Tibial nerve (tissue), 4 donors: ENCODE measurements around the gene PRPF40B. TPM values are rescaled to one million over a fixed set of nuclear protein-coding genes. Genes with fewer than 3 reads are reported as not detected.

ENCODE experiments used
- DNase-seq, 2 donors: peaks; one replicate each; pipeline ENCODE4 v3.0.0-alpha.2; 2019; ENCODE audit warnings: low spot score in 2 of 2
- H3K27ac ChIP-seq, 4 donors: fragments of 200-600 bp; sonication (generic) in 3 of 4; one replicate each; pipeline ENCODE4 v1.5.1; 2017 to 2019; ENCODE audit warnings: mild to moderate bottlenecking in 1 of 4
- H3K27me3 ChIP-seq, 2 donors: fragments of 200-600 bp; sonication (generic) in 1 of 2; one replicate each; pipeline versions ENCODE4 v1.5.1 to v1.6.0; 2017 to 2019
- H3K36me3 ChIP-seq, 3 donors: fragments of 200-600 bp; sonication (generic); one replicate each; pipeline ENCODE4 v1.5.1; 2018 to 2019
- H3K4me1 ChIP-seq, 4 donors: fragments of 200-600 bp; sonication (generic) in 3 of 4; one replicate each; pipeline ENCODE4 v1.5.1; 2017 to 2019
- H3K4me3 ChIP-seq, 4 donors: fragments of 200-600 bp; sonication (generic) in 3 of 4; one replicate each; pipeline ENCODE4 v1.5.1; 2017 to 2019; ENCODE audit warnings: mild to moderate bottlenecking in 1 of 4, moderate library complexity in 1 of 4
- H3K9me3 ChIP-seq, 4 donors: fragments of 200-600 bp; sonication (generic) in 3 of 4; one replicate each; pipeline ENCODE4 v1.5.1; 2017 to 2019
- EP300 ChIP-seq, 2 donors: sonication (generic); formaldehyde crosslinking; IDR thresholded peaks; one replicate each; pipeline ENCODE4 v1.6.1; 2017; ENCODE audit warnings: antibody characterized with exemption in 2 of 2, mild to moderate bottlenecking in 1 of 2
- POLR2A ChIP-seq, 2 donors: fragments of 450-650 bp; IDR thresholded peaks; one replicate each; pipeline ENCODE4 v1.6.1; 2017; ENCODE audit warnings: antibody characterized with exemption in 2 of 2, mild to moderate bottlenecking in 2 of 2, moderate library complexity in 2 of 2
- WGBS, 2 donors: methylation state at CpG; one replicate each; pipeline ENCODE4 v1.1.5; 2018; 5-methylcytosine and 5-hydroxymethylcytosine counted together
- total RNA-seq, 4 donors: library from RNA; depleted of rRNA; stranded (reverse); fragments of >200 nt; gene quantifications; one replicate each; pipeline ENCODE4 v1.1.0, GENCODE V29; 2016
- TF ChIP-seq, protein P1 (sequence below), 5 experiments: fragments of 200-600 bp in 3 of 5; fragments of 450-650 bp in 2 of 5; sonication (generic) in 3 of 5; IDR thresholded peaks; one replicate each; pipeline ENCODE4 v1.5.1; 2016 to 2019; ENCODE audit warnings: antibody characterized with exemption in 5 of 5, mild to moderate bottlenecking in 3 of 5, moderate library complexity in 2 of 5

Gene PRPF40B
- total RNA-seq, 4 donors from 2014 or later: 18.1 to 36.0 (median 21.4) TPM

DNA sequence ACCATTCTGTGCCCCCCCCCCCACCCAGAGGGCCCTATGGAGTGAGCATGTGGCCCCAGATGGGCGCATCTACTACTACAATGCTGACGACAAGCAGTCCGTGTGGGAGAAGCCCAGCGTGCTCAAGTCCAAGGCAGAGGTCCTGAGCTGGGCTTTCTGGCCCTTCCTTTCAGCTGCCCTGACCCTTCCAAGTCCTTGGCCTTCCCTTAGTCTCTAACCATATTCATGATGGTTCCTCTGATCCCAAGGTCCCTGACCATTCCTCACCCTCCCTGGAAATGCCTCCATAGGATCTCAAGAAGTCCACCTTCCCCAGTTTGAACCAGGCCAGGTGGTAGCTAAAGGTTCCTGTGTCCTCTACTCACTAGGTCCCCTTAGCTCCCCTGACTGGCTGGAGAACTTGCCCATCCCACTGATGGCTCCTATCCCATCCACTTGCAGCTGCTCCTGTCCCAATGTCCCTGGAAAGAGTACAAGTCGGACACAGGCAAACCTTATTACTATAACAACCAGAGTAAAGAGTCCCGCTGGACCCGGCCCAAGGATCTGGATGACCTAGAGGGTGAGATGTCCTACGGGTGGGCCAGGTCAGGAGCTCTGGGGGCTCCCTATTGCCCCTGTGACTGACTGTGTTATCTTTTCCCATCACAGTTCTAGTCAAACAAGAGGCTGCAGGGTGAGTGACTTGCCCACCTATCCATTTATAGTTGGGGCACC, 9.8 kb downstream of the PRPF40B start:
- H3K27ac ChIP-seq: no peak overlapping the region
- no peaks in the 10 kb centered on the region for H3K27me3 ChIP-seq
- H3K4me1 ChIP-seq: peaks cover 0 to 22% (median 12%) of the 10 kb centered on the region in 4 donors
- DNase-seq: no peak
- H3K9me3 ChIP-seq: no peaks in the 10 kb centered on the region
- WGBS, 2 donors: 81 to 82% methylated on average over 7 to 8 of the region's 8 CpGs
- TF ChIP-seq POLR2A (IDR thresholded peaks at IDR 0.05): no peak
- no peak for TF ChIP-seq EP300 (IDR thresholded peaks at IDR 0.05)
- TF ChIP-seq, protein P1, sequence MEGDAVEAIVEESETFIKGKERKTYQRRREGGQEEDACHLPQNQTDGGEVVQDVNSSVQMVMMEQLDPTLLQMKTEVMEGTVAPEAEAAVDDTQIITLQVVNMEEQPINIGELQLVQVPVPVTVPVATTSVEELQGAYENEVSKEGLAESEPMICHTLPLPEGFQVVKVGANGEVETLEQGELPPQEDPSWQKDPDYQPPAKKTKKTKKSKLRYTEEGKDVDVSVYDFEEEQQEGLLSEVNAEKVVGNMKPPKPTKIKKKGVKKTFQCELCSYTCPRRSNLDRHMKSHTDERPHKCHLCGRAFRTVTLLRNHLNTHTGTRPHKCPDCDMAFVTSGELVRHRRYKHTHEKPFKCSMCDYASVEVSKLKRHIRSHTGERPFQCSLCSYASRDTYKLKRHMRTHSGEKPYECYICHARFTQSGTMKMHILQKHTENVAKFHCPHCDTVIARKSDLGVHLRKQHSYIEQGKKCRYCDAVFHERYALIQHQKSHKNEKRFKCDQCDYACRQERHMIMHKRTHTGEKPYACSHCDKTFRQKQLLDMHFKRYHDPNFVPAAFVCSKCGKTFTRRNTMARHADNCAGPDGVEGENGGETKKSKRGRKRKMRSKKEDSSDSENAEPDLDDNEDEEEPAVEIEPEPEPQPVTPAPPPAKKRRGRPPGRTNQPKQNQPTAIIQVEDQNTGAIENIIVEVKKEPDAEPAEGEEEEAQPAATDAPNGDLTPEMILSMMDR (IDR thresholded peaks at IDR 0.05): no peak
- H3K36me3 ChIP-seq: peaks cover 0 to 52% (median 0%) of the 10 kb centered on the region in 3 donors
- no peak overlapping the region for H3K4me3 ChIP-seq

DNA sequence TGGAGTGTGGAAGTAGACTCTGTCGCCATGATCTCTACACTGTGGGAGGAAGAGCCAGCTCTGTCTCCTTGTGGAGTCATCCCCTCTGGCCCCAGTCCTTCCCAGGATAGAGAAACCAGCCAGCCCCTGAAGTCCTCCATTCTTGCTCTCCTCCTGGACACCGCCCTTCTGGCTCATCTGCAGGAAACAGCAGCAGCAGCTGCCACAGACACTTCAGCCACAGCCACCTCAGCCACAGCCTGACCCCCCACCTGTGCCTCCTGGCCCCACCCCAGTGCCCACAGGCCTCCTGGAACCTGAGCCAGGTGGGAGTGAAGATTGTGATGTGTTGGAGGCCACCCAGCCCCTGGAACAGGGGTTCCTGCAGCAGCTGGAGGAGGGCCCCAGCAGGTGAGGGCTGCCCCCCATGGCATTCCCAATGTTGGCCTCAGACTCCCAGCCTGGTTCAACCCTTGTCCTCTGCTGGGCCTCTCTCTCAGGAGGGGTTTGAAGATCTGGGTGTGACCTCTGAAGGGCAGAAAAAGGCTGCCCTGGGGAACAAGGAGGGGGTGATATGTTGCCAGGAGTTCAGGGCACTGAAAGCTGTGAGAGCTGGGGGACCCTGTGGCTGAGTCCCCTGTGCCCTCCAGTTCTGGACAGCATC, 10.5 kb downstream of the PRPF40B start:
- Histone ChIP-seq H3K4me3 (no peak overlapping the region), H3K9me3 (no peaks in the 10 kb centered on the region), H3K27ac (no peak overlapping the region), H3K4me1 (peaks cover 0 to 22% (median 12%) of the 10 kb centered on the region in 4 donors), H3K36me3 (peaks cover 0 to 54% (median 0%) of the 10 kb centered on the region in 3 donors), H3K27me3 (no peaks in the 10 kb centered on the region)
- no peak for DNase-seq
- TF ChIP-seq, protein P1 (IDR thresholded peaks at IDR 0.05): no peak
- TF ChIP-seq POLR2A (IDR thresholded peaks at IDR 0.05): no peak
- no peak for TF ChIP-seq EP300 (IDR thresholded peaks at IDR 0.05)
- 76 to 88% methylated on average over 2 of the region's 2 CpGs for WGBS, 2 donors

DNA sequence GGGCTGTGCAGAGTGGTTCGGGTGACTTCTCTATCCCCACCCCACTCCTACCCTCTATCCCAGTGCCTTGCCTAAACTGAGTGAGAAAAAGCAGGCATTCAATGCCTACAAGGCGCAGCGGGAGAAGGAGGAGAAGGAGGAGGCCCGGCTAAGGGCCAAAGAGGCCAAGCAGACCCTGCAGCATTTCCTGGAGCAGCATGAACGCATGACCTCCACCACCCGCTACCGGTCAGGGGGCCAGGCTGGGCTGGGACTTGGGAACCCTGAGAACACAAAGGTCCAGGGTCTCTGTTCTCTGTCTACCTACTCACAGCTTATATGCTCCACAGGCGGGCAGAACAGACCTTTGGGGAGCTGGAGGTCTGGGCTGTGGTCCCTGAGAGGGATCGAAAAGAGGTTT, 11.7 kb downstream of the PRPF40B start:
- H3K4me3 ChIP-seq: no peak overlapping the region
- TF ChIP-seq EP300 (IDR thresholded peaks at IDR 0.05): no peak
- no peak for TF ChIP-seq POLR2A (IDR thresholded peaks at IDR 0.05)
- TF ChIP-seq, protein P1 (IDR thresholded peaks at IDR 0.05): no peak
- H3K36me3 ChIP-seq: peaks cover 0 to 54% (median 0%) of the 10 kb centered on the region in 3 donors
- H3K9me3 ChIP-seq: no peaks in the 10 kb centered on the region
- no peak for DNase-seq
- no peaks in the 10 kb centered on the region for H3K27me3 ChIP-seq
- peak overlapping the region in 1 of 4 donors; percentile 81 for H3K27ac ChIP-seq
- peaks cover 0 to 22% (median 12%) of the 10 kb centered on the region in 4 donors for H3K4me1 ChIP-seq
- 68% methylated on average over 9 of the region's 9 CpGs for whole genome bisulfite sequencing, 2 donors

DNA sequence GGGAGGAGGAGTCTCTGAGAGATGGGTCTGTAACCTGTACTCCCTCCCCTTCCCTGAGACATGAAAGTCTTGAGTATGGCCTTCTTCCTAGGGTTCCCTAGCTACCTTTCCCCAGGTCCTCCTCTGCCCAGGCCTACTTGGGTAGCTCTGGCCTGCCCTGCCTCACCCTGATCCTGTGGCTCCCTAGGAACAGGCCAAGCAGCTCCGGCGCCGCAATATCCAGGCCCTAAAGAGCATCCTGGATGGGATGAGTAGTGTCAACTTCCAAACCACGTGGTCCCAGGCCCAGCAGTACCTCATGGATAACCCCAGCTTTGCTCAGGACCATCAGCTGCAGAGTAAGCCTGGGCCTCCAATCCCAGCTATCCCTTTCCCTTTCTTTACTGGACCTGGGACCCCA, 12.3 kb downstream of the PRPF40B start:
- Histone ChIP-seq H3K4me3 (no peak overlapping the region), H3K36me3 (peaks cover 0 to 54% (median 0%) of the 10 kb centered on the region in 3 donors), H3K27ac (peak overlapping the region in 1 of 4 donors; percentile 81), H3K27me3 (no peaks in the 10 kb centered on the region), H3K9me3 (no peaks in the 10 kb centered on the region), H3K4me1 (peaks cover 0 to 22% (median 12%) of the 10 kb centered on the region in 4 donors)
- TF ChIP-seq EP300 (IDR thresholded peaks at IDR 0.05): no peak
- TF ChIP-seq, protein P1 (IDR thresholded peaks at IDR 0.05): no peak
- DNase-seq: no peak
- WGBS, 2 donors: 89 to 100% methylated on average over 4 of the region's 4 CpGs

- H3K27me3 ChIP-seq: no peaks in the 10 kb centered on the region
- H3K36me3 ChIP-seq: peaks cover 0 to 58% (median 0%) of the 10 kb centered on the region in 3 donors
- no peaks in the 10 kb centered on the region for H3K9me3 ChIP-seq
- H3K27ac ChIP-seq: peak overlapping the region in 3 of 4 donors; percentile 52 to 81 (median 71)
- DNase-seq: no peak
- TF ChIP-seq POLR2A (IDR thresholded peaks at IDR 0.05) (no peak), EP300 (IDR thresholded peaks at IDR 0.05) (no peak)
- TF ChIP-seq, protein P1 (IDR thresholded peaks at IDR 0.05): no peak
- H3K4me1 ChIP-seq: peaks cover 0 to 22% (median 12%) of the 10 kb centered on the region in 4 donors
- no peak overlapping the region for H3K4me3 ChIP-seq
- 60 to 61% methylated on average over 13 of the region's 13 CpGs for WGBS, 2 donors
Observed at GRCh38 chr12:49636574-49636973, 13.2 kb downstream of the PRPF40B start.
